ENCODE data around the gene DNTTIP2. TPM values are rescaled to one million over a fixed set of nuclear protein-coding genes. Genes with fewer than 3 reads are reported as not detected.

The DNTTIP2 gene
- total RNA-seq, 8 experiments from 2014 or later, result 40.8 to 73.8 (median 59.0) TPM

Other genes starting within 250 kb of the DNTTIP2 start
- 10 to 100 TPM in 7 of 8 experiments, 1 to 10 TPM in 1; 7.9 to 49.4 (median 20.3) TPM for gene BCAR3, start 197.4 kb downstream of the DNTTIP2 start, total RNA-seq
- 10 to 100 TPM in 3 of 8 experiments, 1 to 10 TPM in 5; 4.2 to 22.5 (median 7.6) TPM for gene GCLM, start 30.2 kb upstream of the DNTTIP2 start, total RNA-seq
- gene ABCA4, start 241.9 kb upstream of the DNTTIP2 start, total RNA-seq, result 10 to 100 TPM in 1 of 8 experiments, 1 to 10 TPM in 3, under 1 TPM in 4; 0.11 to 10.1 (median 0.92) TPM